Right cardiac atrium (tissue), 5 donors: ENCODE measurements around the gene TENT4A. TPM values are rescaled to one million over a fixed set of nuclear protein-coding genes. Genes with fewer than 3 reads are reported as not detected.
A peak's percentile ranks its signal among the peaks of the same experiment; 100 is the strongest.

Experiments used
- ATAC-seq, 2 donors: fragments of 200-7000 bp; cut with Tn5 transposase; one replicate each; pipeline versions ENCODE4 v1.8.0 to v1.9.1; 2020; ENCODE audit warnings: moderate library complexity in 2 of 2, mild to moderate bottlenecking in 1 of 2
- DNase-seq, 3 donors: peaks; one replicate each; pipeline ENCODE4 v3.0.0-alpha.2; 2020
- H3K27ac ChIP-seq: one replicate; pipeline ENCODE4 v1.5.1; 2013; ENCODE audit warnings: mild to moderate bottlenecking, low read length, control low read depth, moderate library complexity
- H3K27me3 ChIP-seq: one replicate; pipeline ENCODE4 v1.6.1; 2013; ENCODE audit not compliant: control insufficient read depth, insufficient read depth
- H3K4me1 ChIP-seq: one replicate; pipeline ENCODE4 v1.6.1; 2013; ENCODE audit warnings: low read length; ENCODE audit not compliant: control insufficient read depth, insufficient read depth
- H3K4me3 ChIP-seq: one replicate; pipeline ENCODE4 v1.5.1; 2013; ENCODE audit warnings: low read length, control low read depth
- H3K9me3 ChIP-seq: one replicate; pipeline ENCODE4 v1.6.1; 2013; ENCODE audit warnings: low read length; ENCODE audit not compliant: control insufficient read depth
- WGBS: extraction: QIAGEN DNeasy Blood & Tissue Kit; methylation state at CpG from one replicate; pipeline ENCODE4 v1.1.7; 2013; 5-methylcytosine and 5-hydroxymethylcytosine counted together
- intact Hi-C, 4 donors: fragments of 100-400 bp; cut with DNase I; formaldehyde crosslinking; loops; one replicate each; pipeline versions ENCODE4 v1.11.0 to v1.14.0; 2022 to 2023
- polyA plus RNA-seq: library from polyadenylated mRNA; stranded (reverse); fragments of 200-250 nt; gene quantifications from one replicate; pipeline ENCODE4 v1.2.3, GENCODE V29; 2013
- total RNA-seq, 4 donors: library from RNA; stranded (reverse); fragmentation: NEBNext Ultra II Directional; extraction: Animal tissue kit (Norgen Biotek cat#: 25700); gene quantifications; one replicate each; pipeline ENCODE4 v1.2.1, GENCODE V29; 2021
- donor health status: healthy with polysubstance abuse.
- donor health status: DM: no; HTN: yes; CAD: no.
- donor health status: DM: no; HTN: no; CAD: no.
- donor health status: DM: no; HTN: yes; CAD: no; lungs with severe emphysema.
- donor health status: DM: yes; HTN: yes; CAD: no.

TENT4A gene
- total and polyA plus RNA-seq, 5 donors = 4.7 to 14.5 (median 11.8) TPM

GRCh38 chr5:6785161-6785860, 72.1 kb downstream of the TENT4A start:
- H3K27ac ChIP-seq = no peak overlapping the region
- H3K9me3 ChIP-seq = peaks cover 8% of the 10 kb centered on the region
- ATAC-seq = no peak
- no peaks in the 10 kb centered on the region for H3K27me3 ChIP-seq
- WGBS = 90% methylated on average over 6 of the region's 6 CpGs
- no peak overlapping the region for H3K4me3 ChIP-seq
- DNase-seq = no peak
- H3K4me1 ChIP-seq = no peaks in the 10 kb centered on the region
- intact Hi-C loops = no loop called here

- Histone ChIP-seq H3K27ac (no peak overlapping the region), H3K9me3 (peaks cover 5% of the 10 kb centered on the region), H3K27me3 (no peaks in the 10 kb centered on the region), H3K4me3 (no peak overlapping the region), H3K4me1 (no peaks in the 10 kb centered on the region)
- ATAC-seq (no peak), DNase-seq (no peak)
- WGBS = 83% methylated on average over 2 of the region's 2 CpGs
- intact Hi-C loops = no loop called here
Measured at GRCh38 chr5:6785861-6786180, 72.6 kb downstream of the TENT4A start.

- Histone ChIP-seq H3K27me3 (no peaks in the 10 kb centered on the region), H3K9me3 (peaks cover 2% of the 10 kb centered on the region), H3K4me1 (no peaks in the 10 kb centered on the region), H3K4me3 (no peak overlapping the region), H3K27ac (no peak overlapping the region)
- DNase-seq (peak; percentile 64 to 89 (median 82)), ATAC-seq (peak; percentile 61 to 70)
- intact Hi-C loops = no loop called here
- 66% methylated on average over 10 of the region's 10 CpGs for WGBS
Measured at GRCh38 chr5:6786786-6787495, 73.7 kb downstream of the TENT4A start.

GRCh38 chr5:6787941-6788340, 74.7 kb downstream of the TENT4A start:
- Histone ChIP-seq H3K9me3 (peaks cover 2% of the 10 kb centered on the region), H3K4me1 (no peaks in the 10 kb centered on the region), H3K27ac (no peak overlapping the region), H3K4me3 (no peak overlapping the region), H3K27me3 (no peaks in the 10 kb centered on the region)
- DNase-seq = no peak
- intact Hi-C loops = no loop called here
- ATAC-seq = no peak
- WGBS = 80% methylated on average over 4 of the region's 4 CpGs

- Histone ChIP-seq H3K4me3 (no peak overlapping the region), H3K27ac (no peak overlapping the region), H3K4me1 (no peaks in the 10 kb centered on the region), H3K27me3 (no peaks in the 10 kb centered on the region), H3K9me3 (peaks cover 2% of the 10 kb centered on the region)
- WGBS = 83% methylated on average over 7 of the region's 7 CpGs
- no peak for DNase-seq
- ATAC-seq = no peak
- intact Hi-C loops = no loop called here
Measured at GRCh38 chr5:6788439-6788838, 75.2 kb downstream of the TENT4A start.

GRCh38 chr5:6788956-6789649, 75.9 kb downstream of the TENT4A start:
- H3K4me1 ChIP-seq = no peaks in the 10 kb centered on the region
- H3K27ac ChIP-seq = no peak overlapping the region
- H3K4me3 ChIP-seq = no peak overlapping the region
- intact Hi-C loops = no loop called here
- H3K9me3 ChIP-seq = peaks cover 2% of the 10 kb centered on the region
- WGBS = 70% methylated on average over 15 of the region's 15 CpGs
- ATAC-seq (peak; percentile 55 to 75), DNase-seq (peak in 1 of 3 donors; percentile 55)
- no peaks in the 10 kb centered on the region for H3K27me3 ChIP-seq

- no peak overlapping the region for H3K27ac ChIP-seq
- no peaks in the 10 kb centered on the region for H3K27me3 ChIP-seq
- ATAC-seq = no peak
- DNase-seq = no peak
- no peak overlapping the region for H3K4me3 ChIP-seq
- H3K4me1 ChIP-seq = no peaks in the 10 kb centered on the region
- no peaks in the 10 kb centered on the region for H3K9me3 ChIP-seq
- intact Hi-C loops = no loop called here
- 76% methylated on average over 8 of the region's 8 CpGs for WGBS
Measured at GRCh38 chr5:6790346-6790865, 77.2 kb downstream of the TENT4A start.

- DNase-seq (no peak), ATAC-seq (no peak)
- 58% methylated on average over 10 of the region's 10 CpGs for WGBS
- intact Hi-C loops = no loop called here
- H3K4me1 ChIP-seq = no peaks in the 10 kb centered on the region
- H3K4me3 ChIP-seq = no peak overlapping the region
- no peak overlapping the region for H3K27ac ChIP-seq
- H3K27me3 ChIP-seq = no peaks in the 10 kb centered on the region
- H3K9me3 ChIP-seq = no peaks in the 10 kb centered on the region
Measured at GRCh38 chr5:6791031-6791430, 77.8 kb downstream of the TENT4A start.

- Histone ChIP-seq H3K4me1 (no peaks in the 10 kb centered on the region), H3K9me3 (peaks cover 2% of the 10 kb centered on the region), H3K4me3 (no peak overlapping the region), H3K27me3 (no peaks in the 10 kb centered on the region), H3K27ac (no peak overlapping the region)
- 73% methylated on average over 5 of the region's 5 CpGs for WGBS
- intact Hi-C loops = no loop called here
- DNase-seq (no peak), ATAC-seq (no peak)
Measured at GRCh38 chr5:6792376-6792775, 79.1 kb downstream of the TENT4A start.

- Histone ChIP-seq H3K27me3 (no peaks in the 10 kb centered on the region), H3K9me3 (peaks cover 2% of the 10 kb centered on the region), H3K4me1 (no peaks in the 10 kb centered on the region), H3K4me3 (no peak overlapping the region), H3K27ac (no peak overlapping the region)
- intact Hi-C loops = no loop called here
- ATAC-seq (no peak), DNase-seq (no peak)
- 70% methylated on average over 14 of the region's 14 CpGs for WGBS
Measured at GRCh38 chr5:6792911-6793471, 79.8 kb downstream of the TENT4A start.

- peaks cover 9% of the 10 kb centered on the region for H3K9me3 ChIP-seq
- no peak overlapping the region for H3K4me3 ChIP-seq
- 89% methylated on average over 5 of the region's 5 CpGs for WGBS
- H3K27ac ChIP-seq = no peak overlapping the region
- no peaks in the 10 kb centered on the region for H3K27me3 ChIP-seq
- ATAC-seq = no peak
- DNase-seq = no peak
- H3K4me1 ChIP-seq = no peaks in the 10 kb centered on the region
- intact Hi-C loops = no loop called here
Measured at GRCh38 chr5:6801236-6801635, 88.0 kb downstream of the TENT4A start.
